KOPT-K1 (cell line): Measurements from ENCODE around the gene ADGRB3.
"Not testable (repeated sequence)": the region's sequence is repeated elsewhere in the genome, so short reads cannot be mapped to it uniquely, and the experiment has no call there.

ENCODE experiments used
- H3K27ac ChIP-seq: fragments of 200-600 bp; sonication (generic); 2 replicates; pipeline ENCODE4 v1.5.1; 2016; ENCODE audit warnings: antibody characterized with exemption, mild to moderate bottlenecking, low read depth, low read length; ENCODE audit not compliant: poor library complexity, severe bottlenecking
- H3K36me3 ChIP-seq: fragments of 200-600 bp; sonication (generic); 2 replicates; pipeline ENCODE4 v1.5.1; 2017; ENCODE audit warnings: antibody characterized with exemption, mild to moderate bottlenecking, low read length, moderate library complexity; ENCODE audit not compliant: insufficient read depth
- H3K9me3 ChIP-seq: fragments of 200-600 bp; sonication (generic); 2 replicates; pipeline ENCODE4 v1.5.1; 2017; ENCODE audit warnings: antibody characterized with exemption, low read length, mild to moderate bottlenecking; ENCODE audit not compliant: insufficient read depth, poor library complexity, severe bottlenecking

The ADGRB3 gene

DNA sequence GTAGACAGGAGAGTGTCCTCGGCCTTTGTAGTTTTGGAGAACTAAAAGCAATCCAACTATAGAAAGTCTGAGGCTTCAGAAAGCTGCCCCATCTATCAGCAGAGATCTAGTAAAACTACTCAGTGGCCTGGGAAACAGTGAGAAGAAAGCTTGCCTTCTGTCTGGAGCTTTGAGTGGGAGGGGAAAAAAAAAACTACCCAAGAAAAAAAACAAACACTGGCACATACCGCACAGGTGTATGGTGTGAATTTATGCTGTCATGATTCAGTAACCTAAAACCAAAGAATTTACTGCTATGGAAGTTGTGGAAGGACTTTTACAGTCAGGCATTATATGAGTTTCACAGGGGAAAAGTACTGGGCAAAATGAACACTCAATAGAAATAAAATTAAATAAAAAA is 280.5 kb downstream of the ADGRB3 start:
- Histone ChIP-seq H3K27ac (no peak overlapping the region), H3K36me3 (no peaks in the 10 kb centered on the region), H3K9me3 (no peaks in the 10 kb centered on the region)

DNA sequence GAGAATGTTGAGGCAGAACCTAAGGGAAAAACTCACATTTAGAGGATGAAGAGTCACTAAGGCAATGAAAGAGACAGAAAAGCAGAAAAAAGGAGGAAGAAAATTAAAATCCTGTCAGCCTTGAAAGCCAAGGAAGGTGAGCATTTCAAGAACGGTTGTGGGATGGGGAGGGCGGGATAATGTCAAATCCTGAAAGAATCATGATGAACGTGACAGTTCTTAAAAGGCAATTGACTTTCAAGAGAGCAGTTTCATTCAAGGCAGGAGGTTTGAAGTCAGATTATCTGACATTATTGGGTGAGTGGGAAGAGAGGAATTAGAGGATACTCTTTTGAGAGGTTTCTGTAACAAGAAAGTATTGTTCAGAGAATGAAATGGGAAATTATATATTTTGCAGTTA is 284.5 kb downstream of the ADGRB3 start:
- Histone ChIP-seq H3K36me3 (no peaks in the 10 kb centered on the region), H3K27ac (no peak overlapping the region), H3K9me3 (no peaks in the 10 kb centered on the region)

DNA sequence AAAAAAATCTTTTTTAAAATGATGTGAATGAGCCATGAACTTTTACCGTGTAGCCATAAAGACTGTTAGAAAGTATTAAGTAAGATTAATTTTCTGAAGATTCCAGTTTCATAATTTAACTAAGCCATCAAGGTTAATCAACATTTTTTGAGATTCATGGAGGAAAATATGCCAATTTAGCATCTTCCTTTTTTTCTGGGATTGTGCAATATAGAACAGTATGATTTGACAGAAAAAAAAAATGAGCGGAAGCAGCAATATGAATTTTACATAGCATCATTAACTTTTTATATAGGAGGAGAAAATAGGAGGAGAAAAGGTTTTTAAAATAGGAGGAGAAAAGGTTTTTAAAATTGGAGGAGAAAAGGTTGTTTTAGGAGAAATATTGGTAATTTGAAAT is 306.3 kb downstream of the ADGRB3 start:
- H3K27ac ChIP-seq: no peak overlapping the region
- H3K36me3 ChIP-seq: no peaks in the 10 kb centered on the region
- no peaks in the 10 kb centered on the region for H3K9me3 ChIP-seq

DNA sequence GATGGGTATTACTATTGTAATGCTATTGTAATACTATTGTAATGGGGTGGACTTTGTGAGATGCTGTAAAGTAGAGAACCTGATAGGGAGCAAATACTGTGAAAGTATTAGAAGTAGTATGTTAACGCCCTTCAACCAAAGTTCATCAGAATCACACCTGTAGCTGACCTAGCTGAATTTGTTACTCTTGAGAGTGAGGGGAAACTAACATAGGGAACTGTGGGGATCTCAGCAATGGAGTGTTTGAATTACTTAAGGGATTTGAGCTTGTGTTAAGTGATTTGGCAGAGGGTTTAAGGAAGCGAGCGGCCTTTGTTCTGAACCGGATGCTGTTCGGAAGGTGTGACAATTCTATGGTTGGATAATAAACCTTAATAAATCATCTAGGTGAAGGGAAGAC is 312.6 kb downstream of the ADGRB3 start:
- Histone ChIP-seq H3K27ac (no peak overlapping the region), H3K36me3 (no peaks in the 10 kb centered on the region), H3K9me3 (no peaks in the 10 kb centered on the region)

DNA sequence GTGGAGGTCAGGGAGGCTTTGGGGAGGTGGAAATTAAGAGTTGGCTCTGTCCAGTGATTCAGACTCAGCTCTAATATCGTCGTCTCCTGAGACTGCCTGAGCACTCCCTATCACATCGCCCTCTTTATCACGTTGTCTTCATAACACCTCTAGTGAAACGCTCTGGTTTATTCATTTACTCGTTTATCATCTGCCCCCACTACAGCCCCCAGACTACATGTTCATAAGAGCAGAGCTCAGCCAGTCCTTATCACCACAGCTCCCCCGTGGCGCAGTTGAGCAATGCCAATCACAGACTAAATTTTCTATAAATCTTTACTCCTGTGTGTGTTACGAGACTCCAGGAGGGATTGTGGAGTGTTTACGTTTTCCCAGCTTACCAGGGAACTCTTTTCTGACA is 316.2 kb downstream of the ADGRB3 start:
- no peak overlapping the region for H3K27ac ChIP-seq
- no peaks in the 10 kb centered on the region for H3K9me3 ChIP-seq
- H3K36me3 ChIP-seq: no peaks in the 10 kb centered on the region

DNA sequence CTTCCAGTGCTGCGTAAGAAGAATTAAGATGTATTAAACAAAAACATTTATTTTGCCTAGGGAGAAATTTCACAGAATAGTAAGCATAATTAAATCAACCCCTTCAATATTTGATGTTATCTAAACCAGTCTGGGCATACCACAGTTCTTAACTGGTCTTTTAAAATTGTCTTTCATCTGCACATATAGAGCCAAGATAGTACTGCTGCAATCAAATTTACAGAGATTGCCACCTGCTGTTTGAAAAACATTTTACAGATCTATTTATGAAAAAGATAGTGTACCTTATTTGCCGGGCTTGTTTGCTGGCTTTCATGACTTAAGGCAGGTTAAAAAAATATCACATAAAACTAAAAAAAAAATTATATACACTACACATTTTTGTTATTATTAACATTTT is 323.2 kb downstream of the ADGRB3 start:
- no peaks in the 10 kb centered on the region for H3K9me3 ChIP-seq
- H3K27ac ChIP-seq: no peak overlapping the region
- no peaks in the 10 kb centered on the region for H3K36me3 ChIP-seq

DNA sequence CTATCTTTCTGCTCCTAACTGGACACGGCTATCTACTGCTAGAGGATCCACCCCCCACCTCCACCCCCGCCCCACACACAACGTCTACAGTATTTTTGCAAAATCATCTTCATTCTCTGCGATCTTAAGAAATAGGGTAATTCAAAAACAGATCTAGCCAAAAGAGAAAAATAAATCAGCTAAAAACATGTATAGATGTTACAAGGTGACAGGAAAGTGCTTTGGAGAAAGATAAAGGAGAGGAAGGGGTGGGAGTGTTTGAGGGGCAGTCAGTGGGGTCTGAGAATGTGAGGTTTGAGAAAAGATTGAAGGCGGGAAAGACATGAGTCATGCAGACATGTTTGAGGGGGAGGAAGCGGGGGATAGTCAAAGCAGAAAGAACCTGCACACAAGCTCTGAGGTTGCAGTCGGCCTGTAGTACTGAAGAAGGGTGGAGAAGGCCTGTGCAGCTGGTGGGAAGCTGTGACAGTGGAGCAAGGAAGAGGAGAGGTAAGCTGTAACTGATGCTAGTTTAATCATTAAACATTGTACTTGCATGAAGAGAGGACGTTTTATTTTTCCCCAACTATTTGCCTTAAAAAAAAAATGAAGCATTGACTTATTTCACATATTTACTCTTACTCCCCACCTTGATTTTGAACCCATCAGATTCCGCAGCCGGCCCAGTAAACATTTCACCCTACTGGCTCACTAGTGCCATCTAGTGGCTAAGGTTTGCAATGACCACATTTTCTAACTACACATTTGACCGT is 332.6 kb downstream of the ADGRB3 start:
- Histone ChIP-seq H3K36me3 (no peaks in the 10 kb centered on the region), H3K27ac (no peak overlapping the region), H3K9me3 (no peaks in the 10 kb centered on the region)

DNA sequence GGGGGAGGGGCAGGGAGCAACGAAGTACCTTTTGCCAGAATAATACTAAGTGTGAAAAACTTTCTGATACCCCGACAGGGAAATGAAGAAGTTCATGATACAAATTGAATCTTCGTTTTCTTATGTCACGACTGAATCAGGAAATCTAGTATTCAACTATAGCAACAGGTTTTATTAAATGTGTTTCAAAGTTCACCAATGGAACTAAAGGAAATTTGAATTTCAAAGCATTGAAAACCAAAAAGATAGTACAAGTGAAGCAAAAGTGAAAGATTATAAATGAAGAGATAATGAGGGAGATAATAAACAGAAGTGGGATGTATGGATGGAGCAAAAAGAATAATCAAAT is 333.2 kb downstream of the ADGRB3 start:
- Histone ChIP-seq H3K9me3 (no peaks in the 10 kb centered on the region), H3K36me3 (no peaks in the 10 kb centered on the region), H3K27ac (no peak overlapping the region)

DNA sequence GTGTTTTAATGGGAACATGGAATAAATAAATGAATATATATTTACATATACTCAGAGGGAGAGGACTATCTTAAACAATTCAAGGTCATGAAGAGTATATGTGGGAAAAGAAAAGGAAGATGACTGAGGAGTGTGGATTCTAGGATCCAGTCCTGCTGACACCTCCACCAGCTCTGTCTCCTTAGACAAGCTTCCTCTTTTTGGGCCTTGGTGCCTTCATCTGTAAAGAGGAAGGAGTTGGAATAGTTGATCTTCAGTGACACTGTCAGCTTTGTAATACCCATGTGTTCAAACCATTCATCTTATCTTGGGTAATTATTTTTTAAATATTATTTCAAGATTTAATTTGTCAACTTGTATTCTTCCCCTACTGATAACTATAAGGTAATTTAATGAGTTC is 338.0 kb downstream of the ADGRB3 start:
- Histone ChIP-seq H3K9me3 (no peaks in the 10 kb centered on the region), H3K27ac (no peak overlapping the region), H3K36me3 (no peaks in the 10 kb centered on the region)

DNA sequence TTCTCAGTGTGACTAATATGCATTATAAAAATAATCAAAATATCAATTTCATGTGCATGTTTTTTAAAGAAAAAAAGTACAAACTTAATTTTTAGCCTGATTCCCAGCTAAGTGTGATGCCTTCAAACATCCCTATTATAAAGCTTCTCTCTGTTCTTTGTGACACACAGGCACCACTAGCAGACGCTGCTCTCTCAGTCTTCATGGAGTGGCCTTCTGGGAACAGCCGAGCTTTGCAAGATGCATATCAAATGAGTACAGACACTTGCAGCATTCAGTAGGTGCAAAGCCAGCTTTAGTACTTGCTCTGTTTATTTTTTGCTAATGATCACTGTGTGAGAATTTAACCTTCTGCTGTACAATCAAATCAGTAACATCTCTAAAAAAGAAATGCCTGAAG is 340.0 kb downstream of the ADGRB3 start:
- Histone ChIP-seq H3K36me3 (no peaks in the 10 kb centered on the region), H3K9me3 (no peaks in the 10 kb centered on the region), H3K27ac (no peak overlapping the region)

DNA sequence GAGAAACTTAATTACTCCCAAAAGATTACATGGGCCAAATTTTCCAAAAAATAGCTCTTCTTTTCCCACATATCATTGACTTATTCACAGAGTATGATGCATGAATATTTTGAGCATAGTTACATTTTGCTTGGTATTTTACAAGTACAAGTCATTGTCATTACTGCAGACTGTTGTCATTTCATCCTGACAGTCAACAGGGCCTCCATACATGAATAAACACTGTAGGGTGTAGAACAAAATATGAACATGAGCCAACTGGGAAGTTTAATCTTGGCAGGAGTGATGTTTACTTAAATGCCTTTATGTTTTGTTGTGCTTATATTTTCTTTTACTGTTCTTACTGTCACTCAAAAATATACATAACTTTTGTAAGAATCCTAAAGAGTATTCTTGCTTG is 340.7 kb downstream of the ADGRB3 start:
- no peaks in the 10 kb centered on the region for H3K9me3 ChIP-seq
- H3K27ac ChIP-seq: no peak overlapping the region
- no peaks in the 10 kb centered on the region for H3K36me3 ChIP-seq

DNA sequence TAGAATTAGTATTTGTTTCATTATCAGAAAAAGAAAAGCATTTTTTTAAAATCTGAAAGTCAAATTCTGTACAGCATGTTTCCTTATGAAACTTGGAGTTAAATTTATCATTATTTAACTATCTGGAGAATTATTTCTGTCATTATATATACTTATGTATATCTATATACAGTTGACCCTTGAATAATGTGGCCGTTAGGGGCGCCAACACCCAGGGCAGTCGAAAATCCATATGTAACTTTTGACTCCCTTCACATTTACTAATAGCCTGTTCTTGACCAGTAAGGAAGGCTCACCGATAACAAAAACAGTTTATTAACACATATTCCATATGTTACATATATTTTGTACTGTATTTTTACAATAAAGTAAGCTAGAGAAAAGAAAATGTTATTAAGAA is 341.2 kb downstream of the ADGRB3 start:
- no peaks in the 10 kb centered on the region for H3K9me3 ChIP-seq
- H3K36me3 ChIP-seq: no peaks in the 10 kb centered on the region
- H3K27ac ChIP-seq: no peak overlapping the region

DNA sequence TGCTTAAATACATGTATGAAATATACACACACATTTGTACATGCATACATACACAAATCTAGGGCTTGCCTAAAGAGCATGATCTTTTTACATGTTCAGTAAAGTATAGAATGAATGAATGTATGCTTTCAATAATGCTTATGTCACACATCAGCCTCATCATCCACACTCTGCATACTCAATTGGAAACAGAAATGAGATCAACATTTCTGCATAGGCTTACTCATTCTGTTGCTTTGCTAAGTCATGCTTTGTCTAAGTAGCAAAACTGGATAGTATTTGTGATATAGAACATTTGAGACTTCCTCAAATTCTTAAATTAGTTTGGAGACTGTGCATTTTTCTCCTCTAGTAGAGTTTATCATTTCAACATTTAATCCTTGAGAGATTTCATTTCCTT is 343.3 kb downstream of the ADGRB3 start:
- no peaks in the 10 kb centered on the region for H3K36me3 ChIP-seq
- H3K9me3 ChIP-seq: no peaks in the 10 kb centered on the region
- H3K27ac ChIP-seq: no peak overlapping the region

DNA sequence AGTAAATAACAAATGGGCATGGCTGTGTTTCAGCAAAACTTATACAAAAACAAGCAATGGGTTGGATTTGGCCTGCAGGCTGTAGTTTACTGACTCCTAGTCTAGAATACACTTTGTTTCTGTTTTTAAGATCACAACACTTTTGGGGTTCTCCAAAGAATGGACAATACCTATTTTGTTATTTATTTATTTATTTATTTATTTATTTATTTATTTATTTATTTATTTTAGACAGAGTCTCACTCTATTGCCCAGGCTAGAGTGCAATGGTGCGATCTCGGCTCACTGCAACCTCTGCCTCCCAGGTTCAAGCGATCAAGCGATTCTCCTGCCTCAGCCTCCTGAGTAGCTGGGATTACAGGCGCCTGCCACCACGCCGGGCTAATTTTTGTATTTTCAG is 346.6 kb downstream of the ADGRB3 start:
- H3K27ac ChIP-seq, H3K36me3 ChIP-seq, H3K9me3 ChIP-seq: not testable (repeated sequence)

DNA sequence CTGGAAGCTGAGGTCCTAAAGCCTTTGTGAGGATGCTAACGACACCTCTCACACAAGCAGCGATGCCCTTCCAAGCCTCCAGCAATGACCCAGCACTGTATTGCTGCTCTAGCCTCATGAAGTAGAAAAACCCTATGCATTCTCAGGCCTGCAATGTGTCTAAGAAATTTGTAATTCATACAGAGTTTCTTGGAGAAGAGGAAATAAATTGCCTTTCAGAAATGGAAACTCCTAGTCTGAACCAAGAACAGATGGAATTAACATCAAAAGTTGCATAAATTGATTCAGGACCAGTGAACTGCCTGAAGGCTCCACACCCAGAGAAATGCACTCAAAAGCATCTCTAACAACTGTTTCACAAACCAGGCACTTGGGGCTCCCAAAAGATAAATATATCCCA is 353.6 kb downstream of the ADGRB3 start:
- Histone ChIP-seq H3K9me3 (no peaks in the 10 kb centered on the region), H3K36me3 (no peaks in the 10 kb centered on the region), H3K27ac (no peak overlapping the region)

DNA sequence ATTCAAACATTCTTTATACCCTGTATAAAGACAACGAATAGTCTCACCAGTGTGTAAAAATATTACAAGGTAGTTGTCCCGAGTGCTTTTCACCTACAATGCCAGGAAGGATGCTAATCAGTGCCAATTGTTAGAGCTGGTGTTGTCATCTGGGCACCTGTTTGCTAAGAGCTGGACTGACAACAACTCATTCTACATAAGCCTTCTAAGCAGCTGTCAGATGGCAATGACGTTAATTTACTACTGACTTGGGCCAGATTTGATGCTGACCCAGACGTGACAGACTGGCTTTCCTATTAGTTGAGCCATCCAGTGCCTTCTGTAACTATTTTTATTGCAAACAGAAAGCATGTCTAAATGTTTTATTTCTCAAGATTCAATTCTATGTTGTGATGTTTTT is 355.2 kb downstream of the ADGRB3 start:
- no peaks in the 10 kb centered on the region for H3K36me3 ChIP-seq
- no peak overlapping the region for H3K27ac ChIP-seq
- H3K9me3 ChIP-seq: no peaks in the 10 kb centered on the region
